WERI-Rb-1 (cell line): ENCODE measurements around the gene CEP76.
"Not testable (repeated sequence)": the region's sequence is repeated elsewhere in the genome, so short reads cannot be mapped to it uniquely, and the experiment has no call there.

Source experiments
- DNase-seq: peaks from one replicate; pipeline ENCODE4 v3.0.0-alpha.2; 2020
- H3K27ac ChIP-seq: fragments of 250-450 bp; sonication (Bioruptor Pico); 2 replicates; pipeline ENCODE4 v1.5.1; 2020; ENCODE audit warnings: mild to moderate bottlenecking, moderate library complexity
- H3K27me3 ChIP-seq: fragments of 250-450 bp; sonication (Bioruptor Pico); 2 replicates; pipeline ENCODE4 v1.5.1; 2021; ENCODE audit warnings: mild to moderate bottlenecking, low read depth, moderate library complexity; ENCODE audit not compliant: insufficient read depth, severe bottlenecking
- H3K36me3 ChIP-seq: fragments of 250-450 bp; sonication (Bioruptor Pico); 2 replicates; pipeline ENCODE4 v1.5.1; 2020; ENCODE audit warnings: mild to moderate bottlenecking, moderate library complexity
- H3K4me3 ChIP-seq: 2 replicates; pipeline ENCODE4 v1.5.1; 2011; ENCODE audit warnings: low read depth, mild to moderate bottlenecking, control low read depth, low read length
- H3K9me3 ChIP-seq: fragments of 250-450 bp; sonication (Bioruptor Pico); 2 replicates; pipeline ENCODE4 v1.5.1; 2021; ENCODE audit warnings: mild to moderate bottlenecking, moderate library complexity; ENCODE audit not compliant: severe bottlenecking
- TF ChIP-seq, protein P1 (sequence below): IDR thresholded peaks from 2 replicates; pipeline ENCODE4 v1.5.1; 2011; ENCODE audit warnings: low read depth, mild to moderate bottlenecking, control low read depth, inconsistent platforms, low read length

The CEP76 gene

GRCh38 chr18:12637901-12638643 is 64.5 kb downstream of the CEP76 start:
- H3K27me3 ChIP-seq = no peaks in the 10 kb centered on the region
- no peak overlapping the region for H3K27ac ChIP-seq
- TF ChIP-seq, protein P1, sequence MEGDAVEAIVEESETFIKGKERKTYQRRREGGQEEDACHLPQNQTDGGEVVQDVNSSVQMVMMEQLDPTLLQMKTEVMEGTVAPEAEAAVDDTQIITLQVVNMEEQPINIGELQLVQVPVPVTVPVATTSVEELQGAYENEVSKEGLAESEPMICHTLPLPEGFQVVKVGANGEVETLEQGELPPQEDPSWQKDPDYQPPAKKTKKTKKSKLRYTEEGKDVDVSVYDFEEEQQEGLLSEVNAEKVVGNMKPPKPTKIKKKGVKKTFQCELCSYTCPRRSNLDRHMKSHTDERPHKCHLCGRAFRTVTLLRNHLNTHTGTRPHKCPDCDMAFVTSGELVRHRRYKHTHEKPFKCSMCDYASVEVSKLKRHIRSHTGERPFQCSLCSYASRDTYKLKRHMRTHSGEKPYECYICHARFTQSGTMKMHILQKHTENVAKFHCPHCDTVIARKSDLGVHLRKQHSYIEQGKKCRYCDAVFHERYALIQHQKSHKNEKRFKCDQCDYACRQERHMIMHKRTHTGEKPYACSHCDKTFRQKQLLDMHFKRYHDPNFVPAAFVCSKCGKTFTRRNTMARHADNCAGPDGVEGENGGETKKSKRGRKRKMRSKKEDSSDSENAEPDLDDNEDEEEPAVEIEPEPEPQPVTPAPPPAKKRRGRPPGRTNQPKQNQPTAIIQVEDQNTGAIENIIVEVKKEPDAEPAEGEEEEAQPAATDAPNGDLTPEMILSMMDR = no peak
- no peak for DNase-seq
- H3K9me3 ChIP-seq = no peaks in the 10 kb centered on the region
- H3K4me3 ChIP-seq = no peak overlapping the region
- no peaks in the 10 kb centered on the region for H3K36me3 ChIP-seq

DNA sequence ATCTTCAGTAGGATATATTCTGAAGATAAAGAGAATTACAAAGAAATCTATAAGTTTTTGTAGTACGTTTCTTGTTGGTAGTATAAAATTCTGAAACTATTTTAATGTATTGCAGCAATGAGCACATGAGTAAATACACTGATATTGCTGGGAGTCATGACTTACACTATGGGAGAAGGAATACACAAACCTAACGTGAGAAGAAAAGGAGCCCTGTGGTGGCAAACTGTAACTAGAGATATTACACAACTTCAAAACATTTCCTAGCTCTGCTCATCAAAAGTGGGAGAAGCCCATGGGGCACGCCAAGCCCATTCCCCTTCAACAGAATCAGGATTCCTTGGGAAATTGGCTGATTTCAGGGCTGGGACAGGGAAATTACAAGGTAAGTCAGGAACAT is 65.1 kb downstream of the CEP76 start:
- TF ChIP-seq, protein P1 = no peak
- H3K27ac ChIP-seq = no peak overlapping the region
- no peak for DNase-seq
- H3K27me3 ChIP-seq = no peaks in the 10 kb centered on the region
- no peak overlapping the region for H3K4me3 ChIP-seq
- H3K36me3 ChIP-seq = no peaks in the 10 kb centered on the region
- no peaks in the 10 kb centered on the region for H3K9me3 ChIP-seq

DNA sequence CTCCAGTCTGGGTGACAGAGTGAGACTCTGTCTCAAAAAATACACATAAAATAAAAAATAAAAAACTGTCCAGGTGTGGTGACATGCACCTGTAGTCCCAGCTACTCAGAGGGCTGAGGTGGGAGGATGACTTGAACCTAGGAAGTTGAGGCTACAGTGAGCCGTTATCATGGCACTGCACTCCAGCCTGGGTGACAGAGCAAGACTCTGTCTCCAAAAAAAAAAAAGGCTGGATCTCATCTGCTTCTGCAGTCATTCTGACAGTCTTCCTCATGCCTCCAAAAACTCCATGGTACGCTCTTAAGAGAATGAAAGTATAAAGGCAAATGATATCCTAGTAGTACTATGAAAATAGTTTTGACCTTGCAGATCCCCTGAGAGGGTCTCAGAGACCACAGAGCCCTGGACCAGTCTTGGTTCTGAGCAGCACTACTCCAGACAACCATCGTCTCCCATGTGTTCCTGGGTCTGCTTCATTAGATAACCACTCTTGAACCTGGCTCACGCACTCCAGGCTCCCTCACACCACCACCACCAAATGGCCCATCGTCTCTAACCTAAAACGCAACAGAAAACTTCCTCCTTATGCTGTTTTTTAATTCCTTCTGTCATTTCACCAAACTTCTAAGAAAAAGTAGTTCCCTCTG is 70.6 kb downstream of the CEP76 start:
- Histone ChIP-seq H3K27me3 (no peaks in the 10 kb centered on the region), H3K36me3 (no peaks in the 10 kb centered on the region), H3K4me3 (no peak overlapping the region), H3K9me3 (peaks cover 3% of the 10 kb centered on the region), H3K27ac (no peak overlapping the region)
- TF ChIP-seq, protein P1 = no peak
- DNase-seq = no peak

GRCh38 chr18:12630136-12630535 is 72.4 kb downstream of the CEP76 start:
- no peak overlapping the region for H3K27ac ChIP-seq
- no peaks in the 10 kb centered on the region for H3K27me3 ChIP-seq
- H3K4me3 ChIP-seq = no peak overlapping the region
- H3K9me3 ChIP-seq = peaks cover 3% of the 10 kb centered on the region
- DNase-seq = no peak
- no peaks in the 10 kb centered on the region for H3K36me3 ChIP-seq
- TF ChIP-seq, protein P1 = no peak

DNA sequence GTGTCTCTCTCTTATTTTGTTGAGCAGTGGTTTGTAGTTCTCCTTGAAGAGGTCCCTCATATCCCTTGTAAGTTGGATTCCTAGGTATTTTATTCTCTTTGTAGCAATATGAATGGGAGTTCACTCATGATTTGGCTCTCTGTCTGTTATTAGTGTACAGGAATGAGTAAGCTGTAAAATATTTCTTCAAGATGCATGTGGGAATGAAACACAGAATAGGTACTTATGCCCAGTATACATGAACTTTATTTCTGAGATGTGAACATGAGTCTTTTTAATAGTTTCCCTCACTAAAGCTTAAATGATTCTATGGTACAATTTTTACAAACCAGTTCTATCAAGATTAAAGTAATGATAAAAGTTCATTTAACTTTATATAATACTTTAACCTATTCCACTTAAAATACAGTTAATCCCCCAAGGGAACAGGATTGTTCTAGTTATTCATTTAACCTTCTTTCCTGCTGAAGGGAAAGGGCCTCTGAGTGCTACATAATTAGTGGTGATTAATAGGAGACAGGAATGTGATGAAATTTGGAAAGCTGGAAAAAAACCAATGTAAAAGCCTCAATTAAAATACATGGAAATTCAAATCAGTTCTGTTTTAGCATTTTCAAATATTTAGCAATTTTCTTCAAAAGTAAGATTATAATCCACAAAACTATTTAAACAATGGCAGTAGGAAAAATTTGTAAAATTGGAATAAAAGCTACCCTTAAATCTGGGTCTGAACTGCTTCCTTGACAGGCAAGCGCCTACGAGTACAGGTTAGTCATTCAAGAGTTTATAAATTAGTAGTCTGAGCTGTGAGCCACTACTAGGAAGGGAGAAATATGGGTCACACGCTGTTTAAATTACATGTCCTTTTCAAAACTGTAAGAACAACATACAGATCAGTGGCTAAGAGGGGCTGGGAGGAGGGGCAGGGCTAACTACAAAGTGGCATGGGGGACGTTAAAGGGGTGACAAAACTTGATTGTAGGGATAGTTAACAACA is 73.5 kb downstream of the CEP76 start:
- TF ChIP-seq, protein P1 = no peak
- no peak for DNase-seq
- Histone ChIP-seq H3K36me3 (no peaks in the 10 kb centered on the region), H3K9me3 (peaks cover 3% of the 10 kb centered on the region), H3K27me3 (no peaks in the 10 kb centered on the region), H3K4me3 (no peak overlapping the region), H3K27ac (no peak overlapping the region)

- H3K27ac ChIP-seq, H3K27me3 ChIP-seq, H3K36me3 ChIP-seq, H3K4me3 ChIP-seq, H3K9me3 ChIP-seq, DNase-seq: not testable (repeated sequence)
Observed at GRCh38 chr18:12627199-12627598, 75.3 kb downstream of the CEP76 start.
